ENCODE measurements around the gene PSMB1. TPM values are rescaled to one million over a fixed set of nuclear protein-coding genes. Genes with fewer than 3 reads are reported as not detected.

The PSMB1 gene
- total RNA-seq, 1 experiment from 2014 or later = 282 TPM

DNA sequence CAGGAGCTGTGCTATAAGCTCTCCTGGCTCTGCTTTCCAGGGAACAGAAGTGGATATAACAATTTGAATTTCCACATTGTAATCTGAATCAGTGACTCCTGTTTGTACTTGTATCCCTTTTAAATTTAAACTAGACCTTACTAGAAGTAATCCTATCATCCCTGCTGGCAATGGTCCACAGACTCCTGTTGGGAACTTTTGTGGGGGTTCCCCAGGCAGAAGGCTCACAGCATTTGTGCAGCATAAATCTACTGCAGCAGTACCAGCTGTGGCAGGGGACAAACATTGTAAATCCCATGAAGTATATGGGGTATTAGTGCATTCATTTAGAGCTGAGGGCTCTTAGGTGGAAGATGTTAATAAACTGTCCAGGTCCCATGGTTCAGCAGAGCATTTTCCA, 43.3 kb upstream of the PSMB1 start:
- H3K9me2 ChIP-seq (ENCODE audit: insufficient read depth) = no peaks in the 10 kb centered on the region
- H3K27me3 ChIP-seq (ENCODE audit: insufficient read depth, low read length) = no peaks in the 10 kb centered on the region
- ChIA-PET CTCF (no interaction called here), POLR2A (no interaction called here), RAD21 (ENCODE audit: low non-redundant PET in 1 of 2, low total read pairs in 2 of 2, uncharacterized antibody in 2 of 2, unreplicated experiment in 2 of 2) (no interaction called here)
- H2AFZ ChIP-seq (ENCODE audit: low read depth, low read length, poor library complexity, severe bottlenecking) = no peak overlapping the region
- intact Hi-C loops (cut with micrococcal nuclease) = no loop called here
- H3K4me1 ChIP-seq (ENCODE audit: control insufficient read depth in 1 of 2, insufficient read depth in 2 of 2, low read length in 2 of 2) = no peaks in the 10 kb centered on the region
- no peak overlapping the region for H3K9ac ChIP-seq (ENCODE audit: low read length)
- no peak overlapping the region for H3K4me2 ChIP-seq (ENCODE audit: low read length)
- DNase-seq (ENCODE audit: low read depth, low spot score) (no peak), ATAC-seq (no peak)
- H3K27ac ChIP-seq (ENCODE audit: low read depth, low read length) = no peak overlapping the region
- no TSS peak for BruUV-seq (replicated peaks)
- H3K9me3 ChIP-seq (ENCODE audit: control insufficient read depth in 1 of 2, insufficient read depth in 1 of 2, low read depth in 1 of 2, low read length in 2 of 2) = 0 out of 4 replicates have a peak, but pooled peaks cover 0 to 3% of the 10 kb centered on the region in 2 experiments
- no peak for TF ChIP-seq ZFX (IDR thresholded peaks at IDR 0.05)
- TF ChIP-seq SIN3A (IDR thresholded peaks at IDR 0.05; ENCODE audit: low read depth) = no peak
- TF ChIP-seq, protein P1, sequence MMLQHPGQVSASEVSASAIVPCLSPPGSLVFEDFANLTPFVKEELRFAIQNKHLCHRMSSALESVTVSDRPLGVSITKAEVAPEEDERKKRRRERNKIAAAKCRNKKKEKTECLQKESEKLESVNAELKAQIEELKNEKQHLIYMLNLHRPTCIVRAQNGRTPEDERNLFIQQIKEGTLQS (IDR thresholded peaks at IDR 0.05) = no peak
- TF ChIP-seq POLR2A (IDR thresholded peaks at IDR 0.05; ENCODE audit: borderline replicate concordance, extremely low read depth, insufficient read depth, insufficient read length) = no peak
- no peak for TF ChIP-seq SRF (IDR thresholded peaks at IDR 0.05; ENCODE audit: low read depth)
- TF ChIP-seq, protein P2, sequence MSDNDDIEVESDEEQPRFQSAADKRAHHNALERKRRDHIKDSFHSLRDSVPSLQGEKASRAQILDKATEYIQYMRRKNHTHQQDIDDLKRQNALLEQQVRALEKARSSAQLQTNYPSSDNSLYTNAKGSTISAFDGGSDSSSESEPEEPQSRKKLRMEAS (IDR thresholded peaks at IDR 0.05) = no peak
- no peak for TF ChIP-seq TCF7L2 (IDR thresholded peaks at IDR 0.05; ENCODE audit: borderline replicate concordance, extremely low read depth, insufficient read depth, insufficient read length)
- no peak for TF ChIP-seq CBX3 (IDR thresholded peaks at IDR 0.05; ENCODE audit: low read depth)
- no peak for TF ChIP-seq CEBPB (IDR thresholded peaks at IDR 0.05; ENCODE audit: low read depth)
- no peak for TF ChIP-seq FOSL1 (IDR thresholded peaks at IDR 0.05; ENCODE audit: low read depth)
- no peaks in the 10 kb centered on the region for H3K79me2 ChIP-seq (ENCODE audit: insufficient read depth, low read length)
- no peaks in the 10 kb centered on the region for H3K36me3 ChIP-seq (ENCODE audit: control insufficient read depth in 1 of 2, insufficient read depth in 2 of 2, low read length in 2 of 2)
- no peaks in the 10 kb centered on the region for H4K20me1 ChIP-seq (ENCODE audit: insufficient read depth)
- no peak overlapping the region for H3K4me3 ChIP-seq (replicated peaks in 1 of 2; ENCODE audit: low read depth in 1 of 2, low read length in 2 of 2)

DNA sequence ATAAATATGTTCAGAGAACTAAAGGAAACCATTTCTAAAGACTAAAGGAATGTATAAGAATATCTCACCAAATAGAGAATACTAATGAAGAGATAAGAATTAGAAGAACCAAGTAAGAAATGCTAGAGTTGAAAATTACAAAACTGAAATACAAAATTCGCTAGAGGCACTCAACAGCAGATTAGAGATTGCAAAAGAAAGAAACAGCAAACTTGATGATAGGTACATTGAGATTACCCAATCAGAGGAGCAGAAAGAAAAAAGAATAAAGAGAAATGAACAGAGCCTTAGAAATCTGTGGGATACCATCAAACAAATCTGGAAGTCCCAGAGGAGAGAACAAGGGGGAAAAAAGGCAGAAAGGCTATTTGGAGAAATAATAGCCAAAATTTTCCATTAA, 37.6 kb upstream of the PSMB1 start:
- TF ChIP-seq CBX3 (IDR thresholded peaks at IDR 0.05; ENCODE audit: low read depth) = no peak
- TF ChIP-seq RAD21 (IDR thresholded peaks at IDR 0.05; ENCODE audit: low read depth) = no peak
- TF ChIP-seq, protein P2 (IDR thresholded peaks at IDR 0.05) = no peak
- no peak for TF ChIP-seq ZFX (IDR thresholded peaks at IDR 0.05)
- no peak for TF ChIP-seq EZH2phosphoT487 (IDR thresholded peaks at IDR 0.05; ENCODE audit: borderline replicate concordance)
- no peak for TF ChIP-seq SRF (IDR thresholded peaks at IDR 0.05; ENCODE audit: low read depth)
- TF ChIP-seq ELF1 (IDR thresholded peaks at IDR 0.05; ENCODE audit: borderline replicate concordance, low read depth) = no peak
- no peak for TF ChIP-seq EZH2 (IDR thresholded peaks at IDR 0.05)
- TF ChIP-seq, protein P3, sequence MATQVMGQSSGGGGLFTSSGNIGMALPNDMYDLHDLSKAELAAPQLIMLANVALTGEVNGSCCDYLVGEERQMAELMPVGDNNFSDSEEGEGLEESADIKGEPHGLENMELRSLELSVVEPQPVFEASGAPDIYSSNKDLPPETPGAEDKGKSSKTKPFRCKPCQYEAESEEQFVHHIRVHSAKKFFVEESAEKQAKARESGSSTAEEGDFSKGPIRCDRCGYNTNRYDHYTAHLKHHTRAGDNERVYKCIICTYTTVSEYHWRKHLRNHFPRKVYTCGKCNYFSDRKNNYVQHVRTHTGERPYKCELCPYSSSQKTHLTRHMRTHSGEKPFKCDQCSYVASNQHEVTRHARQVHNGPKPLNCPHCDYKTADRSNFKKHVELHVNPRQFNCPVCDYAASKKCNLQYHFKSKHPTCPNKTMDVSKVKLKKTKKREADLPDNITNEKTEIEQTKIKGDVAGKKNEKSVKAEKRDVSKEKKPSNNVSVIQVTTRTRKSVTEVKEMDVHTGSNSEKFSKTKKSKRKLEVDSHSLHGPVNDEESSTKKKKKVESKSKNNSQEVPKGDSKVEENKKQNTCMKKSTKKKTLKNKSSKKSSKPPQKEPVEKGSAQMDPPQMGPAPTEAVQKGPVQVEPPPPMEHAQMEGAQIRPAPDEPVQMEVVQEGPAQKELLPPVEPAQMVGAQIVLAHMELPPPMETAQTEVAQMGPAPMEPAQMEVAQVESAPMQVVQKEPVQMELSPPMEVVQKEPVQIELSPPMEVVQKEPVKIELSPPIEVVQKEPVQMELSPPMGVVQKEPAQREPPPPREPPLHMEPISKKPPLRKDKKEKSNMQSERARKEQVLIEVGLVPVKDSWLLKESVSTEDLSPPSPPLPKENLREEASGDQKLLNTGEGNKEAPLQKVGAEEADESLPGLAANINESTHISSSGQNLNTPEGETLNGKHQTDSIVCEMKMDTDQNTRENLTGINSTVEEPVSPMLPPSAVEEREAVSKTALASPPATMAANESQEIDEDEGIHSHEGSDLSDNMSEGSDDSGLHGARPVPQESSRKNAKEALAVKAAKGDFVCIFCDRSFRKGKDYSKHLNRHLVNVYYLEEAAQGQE (IDR thresholded peaks at IDR 0.05; ENCODE audit: low read depth) = no peak
- TF ChIP-seq POLR2AphosphoS5 (IDR thresholded peaks at IDR 0.05; ENCODE audit: low read depth, low read length) = no peak
- Histone ChIP-seq H3K36me3 (ENCODE audit: control insufficient read depth in 1 of 2, insufficient read depth in 2 of 2, low read length in 2 of 2) (no peaks in the 10 kb centered on the region), H3K27me3 (ENCODE audit: insufficient read depth, low read length) (no peaks in the 10 kb centered on the region), H3K9me3 (ENCODE audit: control insufficient read depth in 1 of 2, insufficient read depth in 1 of 2, low read depth in 1 of 2, low read length in 2 of 2) (peaks cover 0 to 8% of the 10 kb centered on the region in 2 experiments; a peak in 2 of 4 replicates), H3K9me2 (ENCODE audit: insufficient read depth) (no peaks in the 10 kb centered on the region), H3K9ac (ENCODE audit: low read length) (no peak overlapping the region), H3K4me1 (ENCODE audit: control insufficient read depth in 1 of 2, insufficient read depth in 2 of 2, low read length in 2 of 2) (no peaks in the 10 kb centered on the region), H3K4me2 (ENCODE audit: low read length) (no peak overlapping the region), H3K79me2 (ENCODE audit: insufficient read depth, low read length) (no peaks in the 10 kb centered on the region), H2AFZ (ENCODE audit: low read depth, low read length, poor library complexity, severe bottlenecking) (no peak overlapping the region), H3K4me3 (replicated peaks in 1 of 2; ENCODE audit: low read depth in 1 of 2, low read length in 2 of 2) (no peak overlapping the region), H4K20me1 (ENCODE audit: insufficient read depth) (no peaks in the 10 kb centered on the region), H3K27ac (ENCODE audit: low read depth, low read length) (no peak overlapping the region)
- DNase-seq (ENCODE audit: low read depth, low spot score) (no peak), ATAC-seq (no peak)
- no TSS peak for BruUV-seq (replicated peaks)
- RAD21 ChIA-PET (ENCODE audit: low non-redundant PET in 1 of 2, low total read pairs in 2 of 2, uncharacterized antibody in 2 of 2, unreplicated experiment in 2 of 2) = no interaction called here
- CTCF ChIA-PET = no interaction called here
- POLR2A ChIA-PET = no interaction called here
- intact Hi-C loops (cut with micrococcal nuclease) = no loop called here

All from HCT116 (cell line).